ENCODE results near the gene SLC34A2.

- no peak for TF ChIP-seq CTCF (IDR thresholded peaks at IDR 0.05)
- no peak for TF ChIP-seq TCF7L2 (IDR thresholded peaks at IDR 0.05; ENCODE audit: low read depth, low read length)
Observed at GRCh38 chr4:25674386-25674785, 18.7 kb downstream of the SLC34A2 start.

All from Panc1 (cell line).